ENCODE results near the gene LATS1. TPM values are rescaled to one million over a fixed set of nuclear protein-coding genes. Genes with fewer than 3 reads are reported as not detected.

Gene LATS1
- polyA plus RNA-seq, 1 donor from 2014 or later, result 12.8 TPM

GRCh38 chr6:149698175-149698574 is 19.7 kb downstream of the LATS1 start:
- TF ChIP-seq, protein P1, sequence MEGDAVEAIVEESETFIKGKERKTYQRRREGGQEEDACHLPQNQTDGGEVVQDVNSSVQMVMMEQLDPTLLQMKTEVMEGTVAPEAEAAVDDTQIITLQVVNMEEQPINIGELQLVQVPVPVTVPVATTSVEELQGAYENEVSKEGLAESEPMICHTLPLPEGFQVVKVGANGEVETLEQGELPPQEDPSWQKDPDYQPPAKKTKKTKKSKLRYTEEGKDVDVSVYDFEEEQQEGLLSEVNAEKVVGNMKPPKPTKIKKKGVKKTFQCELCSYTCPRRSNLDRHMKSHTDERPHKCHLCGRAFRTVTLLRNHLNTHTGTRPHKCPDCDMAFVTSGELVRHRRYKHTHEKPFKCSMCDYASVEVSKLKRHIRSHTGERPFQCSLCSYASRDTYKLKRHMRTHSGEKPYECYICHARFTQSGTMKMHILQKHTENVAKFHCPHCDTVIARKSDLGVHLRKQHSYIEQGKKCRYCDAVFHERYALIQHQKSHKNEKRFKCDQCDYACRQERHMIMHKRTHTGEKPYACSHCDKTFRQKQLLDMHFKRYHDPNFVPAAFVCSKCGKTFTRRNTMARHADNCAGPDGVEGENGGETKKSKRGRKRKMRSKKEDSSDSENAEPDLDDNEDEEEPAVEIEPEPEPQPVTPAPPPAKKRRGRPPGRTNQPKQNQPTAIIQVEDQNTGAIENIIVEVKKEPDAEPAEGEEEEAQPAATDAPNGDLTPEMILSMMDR (IDR thresholded peaks at IDR 0.05; ENCODE audit: poor library complexity, severe bottlenecking), result no peak
- TF ChIP-seq SMC3 (conservative IDR thresholded peaks at IDR 0.05; ENCODE audit: poor library complexity) (no peak), MXI1 (conservative IDR thresholded peaks at IDR 0.05; ENCODE audit: poor library complexity, severe bottlenecking) (no peak), POLR2AphosphoS5 (IDR thresholded peaks at IDR 0.05) (no peak), EZH2 (IDR thresholded peaks at IDR 0.05; ENCODE audit: borderline replicate concordance, insufficient read depth, low read length, poor library complexity, severe bottlenecking) (no peak), RAD21 (conservative IDR thresholded peaks at IDR 0.05) (no peak), EP300 (conservative IDR thresholded peaks at IDR 0.05; ENCODE audit: poor library complexity, severe bottlenecking) (no peak), TAF1 (IDR thresholded peaks at IDR 0.05; ENCODE audit: low read depth) (no peak)
- TF ChIP-seq, protein P2, sequence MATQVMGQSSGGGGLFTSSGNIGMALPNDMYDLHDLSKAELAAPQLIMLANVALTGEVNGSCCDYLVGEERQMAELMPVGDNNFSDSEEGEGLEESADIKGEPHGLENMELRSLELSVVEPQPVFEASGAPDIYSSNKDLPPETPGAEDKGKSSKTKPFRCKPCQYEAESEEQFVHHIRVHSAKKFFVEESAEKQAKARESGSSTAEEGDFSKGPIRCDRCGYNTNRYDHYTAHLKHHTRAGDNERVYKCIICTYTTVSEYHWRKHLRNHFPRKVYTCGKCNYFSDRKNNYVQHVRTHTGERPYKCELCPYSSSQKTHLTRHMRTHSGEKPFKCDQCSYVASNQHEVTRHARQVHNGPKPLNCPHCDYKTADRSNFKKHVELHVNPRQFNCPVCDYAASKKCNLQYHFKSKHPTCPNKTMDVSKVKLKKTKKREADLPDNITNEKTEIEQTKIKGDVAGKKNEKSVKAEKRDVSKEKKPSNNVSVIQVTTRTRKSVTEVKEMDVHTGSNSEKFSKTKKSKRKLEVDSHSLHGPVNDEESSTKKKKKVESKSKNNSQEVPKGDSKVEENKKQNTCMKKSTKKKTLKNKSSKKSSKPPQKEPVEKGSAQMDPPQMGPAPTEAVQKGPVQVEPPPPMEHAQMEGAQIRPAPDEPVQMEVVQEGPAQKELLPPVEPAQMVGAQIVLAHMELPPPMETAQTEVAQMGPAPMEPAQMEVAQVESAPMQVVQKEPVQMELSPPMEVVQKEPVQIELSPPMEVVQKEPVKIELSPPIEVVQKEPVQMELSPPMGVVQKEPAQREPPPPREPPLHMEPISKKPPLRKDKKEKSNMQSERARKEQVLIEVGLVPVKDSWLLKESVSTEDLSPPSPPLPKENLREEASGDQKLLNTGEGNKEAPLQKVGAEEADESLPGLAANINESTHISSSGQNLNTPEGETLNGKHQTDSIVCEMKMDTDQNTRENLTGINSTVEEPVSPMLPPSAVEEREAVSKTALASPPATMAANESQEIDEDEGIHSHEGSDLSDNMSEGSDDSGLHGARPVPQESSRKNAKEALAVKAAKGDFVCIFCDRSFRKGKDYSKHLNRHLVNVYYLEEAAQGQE (IDR thresholded peaks at IDR 0.05; ENCODE audit: borderline replicate concordance), result no peak
- Histone ChIP-seq H3K36me3 (ENCODE audit: insufficient read depth, low read length) (peaks cover 3% of the 10 kb centered on the region), H3K4me3 (ENCODE audit: low read length) (no peak overlapping the region), H3K27ac (ENCODE audit: low read length) (no peak overlapping the region), H4K20me1 (ENCODE audit: insufficient read depth) (no peaks in the 10 kb centered on the region), H3K9me3 (ENCODE audit: low read length) (no peaks in the 10 kb centered on the region), H3K9ac (ENCODE audit: low read length) (no peak overlapping the region), H3K4me2 (ENCODE audit: low read length) (no peak overlapping the region), H3F3A (ENCODE audit: insufficient read depth, low read length, poor library complexity, severe bottlenecking) (no peaks in the 10 kb centered on the region), H3K27me3 (ENCODE audit: insufficient read depth, low read depth, low read length) (no peaks in the 10 kb centered on the region), H3K9me2 (ENCODE audit: insufficient read depth, low read length) (no peaks in the 10 kb centered on the region), H3K79me2 (replicated peaks; ENCODE audit: insufficient read depth, low read length) (peaks cover 70% of the 10 kb centered on the region), H2AFZ (ENCODE audit: low read depth, low read length) (no peak overlapping the region)

DNA sequence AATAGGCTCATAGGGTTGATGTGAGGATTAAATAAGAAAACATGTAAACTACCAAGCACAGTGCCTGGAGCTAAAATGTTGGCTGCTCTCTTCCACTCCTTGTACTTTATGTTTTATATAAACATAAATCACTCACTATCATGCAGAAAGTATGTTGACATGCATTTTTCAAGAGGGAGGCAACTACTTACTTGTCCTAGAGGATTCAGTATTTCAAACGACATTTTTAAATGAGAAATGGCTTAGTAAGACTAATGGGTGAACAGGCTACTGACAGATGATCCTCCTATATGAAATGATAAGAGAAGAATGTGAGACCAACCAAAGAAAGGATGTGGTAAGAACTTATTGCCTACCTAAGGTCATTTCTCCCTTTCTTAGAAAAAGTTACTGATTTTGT is 21.0 kb downstream of the LATS1 start:
- H3K9ac ChIP-seq (ENCODE audit: low read length), result no peak overlapping the region
- H3F3A ChIP-seq (ENCODE audit: insufficient read depth, low read length, poor library complexity, severe bottlenecking), result no peaks in the 10 kb centered on the region
- no peaks in the 10 kb centered on the region for H3K27me3 ChIP-seq (ENCODE audit: insufficient read depth, low read depth, low read length)
- no peak overlapping the region for H2AFZ ChIP-seq (ENCODE audit: low read depth, low read length)
- H3K9me3 ChIP-seq (ENCODE audit: low read length), result no peaks in the 10 kb centered on the region
- peaks cover 3% of the 10 kb centered on the region for H3K36me3 ChIP-seq (ENCODE audit: insufficient read depth, low read length)
- no peak overlapping the region for H3K27ac ChIP-seq (ENCODE audit: low read length)
- peaks cover 61% of the 10 kb centered on the region for H3K79me2 ChIP-seq (replicated peaks; ENCODE audit: insufficient read depth, low read length)
- no peaks in the 10 kb centered on the region for H4K20me1 ChIP-seq (ENCODE audit: insufficient read depth)
- H3K4me2 ChIP-seq (ENCODE audit: low read length), result no peak overlapping the region
- TF ChIP-seq RAD21 (conservative IDR thresholded peaks at IDR 0.05) (no peak), EZH2 (IDR thresholded peaks at IDR 0.05; ENCODE audit: borderline replicate concordance, insufficient read depth, low read length, poor library complexity, severe bottlenecking) (no peak)
- H3K4me3 ChIP-seq (ENCODE audit: low read length), result no peak overlapping the region
- H3K9me2 ChIP-seq (ENCODE audit: insufficient read depth, low read length), result no peaks in the 10 kb centered on the region

- H3K9me2 ChIP-seq (ENCODE audit: insufficient read depth, low read length), result no peaks in the 10 kb centered on the region
- no peaks in the 10 kb centered on the region for H3K9me3 ChIP-seq (ENCODE audit: low read length)
- H2AFZ ChIP-seq (ENCODE audit: low read depth, low read length), result no peak overlapping the region
- no peaks in the 10 kb centered on the region for H3K27me3 ChIP-seq (ENCODE audit: insufficient read depth, low read depth, low read length)
- peaks cover 3% of the 10 kb centered on the region for H3K36me3 ChIP-seq (ENCODE audit: insufficient read depth, low read length)
- H3K4me2 ChIP-seq (ENCODE audit: low read length), result no peak overlapping the region
- H3K9ac ChIP-seq (ENCODE audit: low read length), result no peak overlapping the region
- no peak overlapping the region for H3K27ac ChIP-seq (ENCODE audit: low read length)
- TF ChIP-seq TAF1 (IDR thresholded peaks at IDR 0.05; ENCODE audit: low read depth), result no peak
- no peak for TF ChIP-seq POLR2AphosphoS5 (IDR thresholded peaks at IDR 0.05)
- TF ChIP-seq SMC3 (conservative IDR thresholded peaks at IDR 0.05; ENCODE audit: poor library complexity), result no peak
- no peak for TF ChIP-seq MXI1 (conservative IDR thresholded peaks at IDR 0.05; ENCODE audit: poor library complexity, severe bottlenecking)
- TF ChIP-seq EZH2 (IDR thresholded peaks at IDR 0.05; ENCODE audit: borderline replicate concordance, insufficient read depth, low read length, poor library complexity, severe bottlenecking), result no peak
- no peak for TF ChIP-seq RAD21 (conservative IDR thresholded peaks at IDR 0.05)
- TF ChIP-seq, protein P1 (IDR thresholded peaks at IDR 0.05; ENCODE audit: poor library complexity, severe bottlenecking), result no peak
- H4K20me1 ChIP-seq (ENCODE audit: insufficient read depth), result no peaks in the 10 kb centered on the region
- peaks cover 42% of the 10 kb centered on the region for H3K79me2 ChIP-seq (replicated peaks; ENCODE audit: insufficient read depth, low read length)
- H3K4me3 ChIP-seq (ENCODE audit: low read length), result no peak overlapping the region
- H3F3A ChIP-seq (ENCODE audit: insufficient read depth, low read length, poor library complexity, severe bottlenecking), result no peaks in the 10 kb centered on the region
These were observed 23.0 kb downstream of the LATS1 start for GRCh38 chr6:149694921-149695320.

Measured in neural cell (in vitro differentiated cells).